Nephron (organoid): Measurements from ENCODE around the gene SEL1L.

ENCODE experiments used
- H3K27ac Mint-ChIP-seq, 3 experiments: 2 replicates each; pipeline ENCODE4 v1.8.0; 2020; ENCODE audit warnings: mixed read lengths in 3 of 3, mild to moderate bottlenecking in 2 of 3, moderate library complexity in 1 of 3
- H3K27me3 Mint-ChIP-seq: 2 replicates; pipeline ENCODE4 v1.8.0; 2021; ENCODE audit warnings: low read depth, mild to moderate bottlenecking, moderate library complexity, mixed read lengths
- H3K36me3 Mint-ChIP-seq: 2 replicates; pipeline ENCODE4 v1.8.0; 2020; ENCODE audit warnings: low read depth, mixed read lengths
- H3K4me1 Mint-ChIP-seq: 2 replicates; pipeline ENCODE4 v1.8.0; 2020; ENCODE audit warnings: mixed read lengths
- H3K4me3 Mint-ChIP-seq, 3 experiments: 2 replicates each; pipeline ENCODE4 v1.8.0; 2020; ENCODE audit warnings: mild to moderate bottlenecking in 3 of 3, mixed read lengths in 3 of 3, moderate library complexity in 2 of 3
- H3K9me3 Mint-ChIP-seq: 2 replicates; pipeline ENCODE4 v1.8.0; 2020; ENCODE audit warnings: mixed read lengths
- TF ChIP-seq, protein P1 (sequence below), 3 experiments: fragments of 200-600 bp; sonication (generic); IDR thresholded peaks; one replicate each; pipeline ENCODE4 v1.5.0; 2021; ENCODE audit warnings: antibody characterized with exemption in 3 of 3; ENCODE audit not compliant: unreplicated experiment in 3 of 3

The SEL1L gene

DNA sequence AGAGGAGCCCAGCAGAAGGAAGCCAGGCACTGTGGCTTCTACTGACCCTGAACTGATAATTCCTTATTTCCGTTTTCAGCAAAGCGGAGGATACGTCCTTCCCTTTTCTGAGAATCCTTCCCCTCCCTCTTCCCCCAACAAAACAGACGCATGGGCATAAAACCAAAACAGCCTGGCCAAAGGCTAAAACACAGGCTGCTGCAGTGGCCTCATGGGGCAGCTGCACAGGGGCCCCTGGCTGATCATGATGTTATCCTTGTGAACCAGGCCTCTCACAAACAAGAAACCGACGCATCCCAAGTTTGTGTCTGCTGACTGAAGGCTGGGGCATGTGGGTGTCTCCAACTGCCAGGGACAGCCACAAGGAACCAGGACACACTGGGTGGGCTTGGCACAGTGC is 110.1 kb downstream of the SEL1L start:
- Mint-ChIP-seq H3K36me3 (peaks cover 25% of the 10 kb centered on the region), H3K27ac (peak overlapping the region; percentile 28 to 62 (median 45)), H3K27me3 (peaks cover 3% of the 10 kb centered on the region), H3K4me3 (no peak overlapping the region), H3K9me3 (no peaks in the 10 kb centered on the region), H3K4me1 (peaks cover 20% of the 10 kb centered on the region)
- TF ChIP-seq, protein P1, sequence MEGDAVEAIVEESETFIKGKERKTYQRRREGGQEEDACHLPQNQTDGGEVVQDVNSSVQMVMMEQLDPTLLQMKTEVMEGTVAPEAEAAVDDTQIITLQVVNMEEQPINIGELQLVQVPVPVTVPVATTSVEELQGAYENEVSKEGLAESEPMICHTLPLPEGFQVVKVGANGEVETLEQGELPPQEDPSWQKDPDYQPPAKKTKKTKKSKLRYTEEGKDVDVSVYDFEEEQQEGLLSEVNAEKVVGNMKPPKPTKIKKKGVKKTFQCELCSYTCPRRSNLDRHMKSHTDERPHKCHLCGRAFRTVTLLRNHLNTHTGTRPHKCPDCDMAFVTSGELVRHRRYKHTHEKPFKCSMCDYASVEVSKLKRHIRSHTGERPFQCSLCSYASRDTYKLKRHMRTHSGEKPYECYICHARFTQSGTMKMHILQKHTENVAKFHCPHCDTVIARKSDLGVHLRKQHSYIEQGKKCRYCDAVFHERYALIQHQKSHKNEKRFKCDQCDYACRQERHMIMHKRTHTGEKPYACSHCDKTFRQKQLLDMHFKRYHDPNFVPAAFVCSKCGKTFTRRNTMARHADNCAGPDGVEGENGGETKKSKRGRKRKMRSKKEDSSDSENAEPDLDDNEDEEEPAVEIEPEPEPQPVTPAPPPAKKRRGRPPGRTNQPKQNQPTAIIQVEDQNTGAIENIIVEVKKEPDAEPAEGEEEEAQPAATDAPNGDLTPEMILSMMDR (IDR thresholded peaks at IDR 0.05; ENCODE audit: unreplicated experiment in 3 of 3) = no peak
